Stimulated activated CD4-positive, alpha-beta T cell treated with anti-CD3 and anti-CD28 coated beads, Interleukin-4, amount 100 ng/mL, for 24 hours (primary cell): ENCODE measurements around the gene ENTPD2.

Source experiments
- DNase-seq: peaks from one replicate; pipeline ENCODE4 v3.0.0-alpha.2; 2020

Gene ENTPD2

GRCh38 chr9:137078701-137079400 is 25.0 kb upstream of the ENTPD2 start:
- DNase-seq = no peak

- DNase-seq = no peak
These were observed 24.2 kb upstream of the ENTPD2 start for GRCh38 chr9:137077758-137078693.

- peak; percentile 36 for DNase-seq
These were observed 23.3 kb upstream of the ENTPD2 start, which contains the start of gene UAP1L1 for GRCh38 chr9:137077010-137077747. TSS of gene UAP1L1 (plus strand) at chr9:137077517. CDS start at chr9:137077533, 16 bp downstream.

- DNase-seq = no peak
These were observed 22.8 kb upstream of the ENTPD2 start for GRCh38 chr9:137076636-137077009.

GRCh38 chr9:137075275-137075775 is 21.5 kb upstream of the ENTPD2 start:
- no peak for DNase-seq

GRCh38 chr9:137074657-137075274 is 20.9 kb upstream of the ENTPD2 start:
- DNase-seq = no peak

- DNase-seq = no peak
These were observed 20.1 kb upstream of the ENTPD2 start for GRCh38 chr9:137073992-137074399.

GRCh38 chr9:137071282-137071681 is 17.4 kb upstream of the ENTPD2 start:
- DNase-seq = no peak

GRCh38 chr9:137070906-137071275 is 17.0 kb upstream of the ENTPD2 start:
- DNase-seq = no peak

GRCh38 chr9:137070201-137070905 is 16.5 kb upstream of the ENTPD2 start, which contains the start of gene SAPCD2:
TSS of gene SAPCD2 (minus strand) at chr9:137070557. CDS start at chr9:137070460, 97 bp downstream.
- DNase-seq = peak; percentile 85

- DNase-seq = no peak
These were observed 15.7 kb upstream of the ENTPD2 start for GRCh38 chr9:137069508-137070091.

GRCh38 chr9:137068539-137069507 is 15.0 kb upstream of the ENTPD2 start:
- DNase-seq = no peak

GRCh38 chr9:137067860-137068538 is 14.1 kb upstream of the ENTPD2 start:
- DNase-seq = peak; percentile 87

GRCh38 chr9:137066096-137066861 is 12.4 kb upstream of the ENTPD2 start:
- no peak for DNase-seq

GRCh38 chr9:137065336-137065967 is 11.6 kb upstream of the ENTPD2 start:
- no peak for DNase-seq

- DNase-seq = no peak
These were observed 11.0 kb upstream of the ENTPD2 start for GRCh38 chr9:137064880-137065164.

GRCh38 chr9:137064027-137064879 is 10.4 kb upstream of the ENTPD2 start:
- DNase-seq = peak; percentile 69
